Regular cardiac myocyte (primary cell): ENCODE results near the gene ATXN2. TPM values are rescaled to one million over a fixed set of nuclear protein-coding genes. Genes with fewer than 3 reads are reported as not detected.

Source experiments
- total RNA-seq: library from RNA; depleted of rRNA; stranded (reverse); fragments of >200 nt; gene quantifications from 2 replicates; pipeline ENCODE4 v1.2.3, GENCODE V29; 2014

The ATXN2 gene, protein sequence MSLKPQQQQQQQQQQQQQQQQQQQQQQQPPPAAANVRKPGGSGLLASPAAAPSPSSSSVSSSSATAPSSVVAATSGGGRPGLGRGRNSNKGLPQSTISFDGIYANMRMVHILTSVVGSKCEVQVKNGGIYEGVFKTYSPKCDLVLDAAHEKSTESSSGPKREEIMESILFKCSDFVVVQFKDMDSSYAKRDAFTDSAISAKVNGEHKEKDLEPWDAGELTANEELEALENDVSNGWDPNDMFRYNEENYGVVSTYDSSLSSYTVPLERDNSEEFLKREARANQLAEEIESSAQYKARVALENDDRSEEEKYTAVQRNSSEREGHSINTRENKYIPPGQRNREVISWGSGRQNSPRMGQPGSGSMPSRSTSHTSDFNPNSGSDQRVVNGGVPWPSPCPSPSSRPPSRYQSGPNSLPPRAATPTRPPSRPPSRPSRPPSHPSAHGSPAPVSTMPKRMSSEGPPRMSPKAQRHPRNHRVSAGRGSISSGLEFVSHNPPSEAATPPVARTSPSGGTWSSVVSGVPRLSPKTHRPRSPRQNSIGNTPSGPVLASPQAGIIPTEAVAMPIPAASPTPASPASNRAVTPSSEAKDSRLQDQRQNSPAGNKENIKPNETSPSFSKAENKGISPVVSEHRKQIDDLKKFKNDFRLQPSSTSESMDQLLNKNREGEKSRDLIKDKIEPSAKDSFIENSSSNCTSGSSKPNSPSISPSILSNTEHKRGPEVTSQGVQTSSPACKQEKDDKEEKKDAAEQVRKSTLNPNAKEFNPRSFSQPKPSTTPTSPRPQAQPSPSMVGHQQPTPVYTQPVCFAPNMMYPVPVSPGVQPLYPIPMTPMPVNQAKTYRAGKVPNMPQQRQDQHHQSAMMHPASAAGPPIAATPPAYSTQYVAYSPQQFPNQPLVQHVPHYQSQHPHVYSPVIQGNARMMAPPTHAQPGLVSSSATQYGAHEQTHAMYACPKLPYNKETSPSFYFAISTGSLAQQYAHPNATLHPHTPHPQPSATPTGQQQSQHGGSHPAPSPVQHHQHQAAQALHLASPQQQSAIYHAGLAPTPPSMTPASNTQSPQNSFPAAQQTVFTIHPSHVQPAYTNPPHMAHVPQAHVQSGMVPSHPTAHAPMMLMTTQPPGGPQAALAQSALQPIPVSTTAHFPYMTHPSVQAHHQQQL
- total RNA-seq: 20.7 and 21.4 TPM in 2 replicates

DNA sequence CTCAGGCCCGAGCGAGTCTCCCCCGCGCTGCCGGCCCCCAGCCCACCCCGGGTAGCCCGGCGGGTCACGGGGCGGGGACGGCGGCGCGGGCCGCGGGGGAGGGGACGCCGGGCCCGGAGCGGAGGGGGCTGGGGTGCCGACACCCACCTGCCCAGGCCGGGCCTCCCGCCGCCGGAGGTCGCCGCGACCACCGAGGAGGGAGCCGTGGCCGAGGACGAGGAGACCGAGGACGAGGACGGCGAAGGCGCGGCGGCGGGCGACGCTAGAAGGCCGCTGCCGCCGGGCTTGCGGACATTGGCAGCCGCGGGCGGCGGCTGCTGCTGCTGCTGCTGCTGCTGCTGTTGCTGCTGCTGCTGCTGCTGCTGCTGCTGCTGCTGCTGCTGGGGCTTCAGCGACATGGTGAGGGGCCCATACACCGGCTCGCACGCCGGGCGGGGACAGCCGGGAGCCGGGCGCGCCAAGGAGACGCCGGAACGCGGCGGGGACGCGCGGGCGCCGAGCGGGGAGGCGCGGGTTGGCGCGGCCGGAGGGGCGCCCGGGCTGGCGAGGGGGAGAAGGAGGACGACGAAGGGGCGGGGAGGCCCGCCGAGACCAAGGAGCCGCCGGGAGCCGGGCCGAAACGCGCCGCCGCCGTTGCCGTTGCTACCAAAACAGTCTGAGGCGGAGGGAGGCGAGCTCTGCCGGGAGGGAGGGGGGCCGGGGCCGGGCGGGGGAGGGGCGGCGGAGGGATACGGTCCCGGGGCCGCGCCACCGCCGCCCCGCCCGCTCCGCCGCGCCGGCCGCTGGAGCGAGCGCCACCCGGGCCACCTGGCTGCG is at the start of gene ATXN2:
TSS of gene ATXN2 (minus strand) at position 679 of the 816 bp plus-strand sequence. CDS start at position 398, 281 bp downstream.

DNA sequence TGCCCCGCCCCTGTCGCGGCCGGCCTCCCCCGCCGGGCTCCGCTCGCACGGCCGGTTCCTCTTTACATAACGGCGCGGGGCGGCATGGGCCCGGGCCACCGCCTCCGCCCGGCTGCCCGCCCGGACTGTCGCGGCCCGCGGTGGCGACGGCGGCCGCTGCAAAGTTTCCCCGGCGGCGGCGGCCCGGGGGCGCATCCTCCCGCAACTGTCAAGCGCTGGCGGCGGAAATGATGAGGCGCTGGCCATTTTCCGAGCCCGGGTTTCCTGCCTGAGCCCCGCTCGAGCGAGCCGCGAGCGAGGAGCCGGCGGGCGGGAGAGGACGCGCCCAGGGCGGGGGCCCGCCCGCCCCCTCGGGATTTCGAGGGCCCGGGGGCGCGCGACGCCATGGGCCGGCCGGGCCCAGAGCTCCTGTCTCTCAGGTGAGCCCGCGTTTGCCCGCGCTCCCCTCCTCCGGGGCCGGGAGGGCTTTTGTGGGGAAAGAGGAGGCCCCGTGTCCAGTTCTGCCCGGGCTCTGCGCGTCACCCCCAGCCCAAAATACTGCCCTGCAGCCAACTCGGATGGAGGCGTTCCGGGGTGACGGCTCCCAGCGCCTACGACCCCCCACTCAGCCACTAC is 193.1 kb downstream of the ATXN2 start, which contains the start of gene SH2B3:
TSS of gene SH2B3 (plus strand) at position 65 of the 615 bp plus-strand sequence. CDS start 12,223 bp downstream, outside the sequence.

Other genes starting within 250 kb of the ATXN2 start
- gene PHETA1, start 230.2 kb downstream of the ATXN2 start, total RNA-seq: 7.6 and 7.7 TPM in 2 replicates
- 34.7 and 112 TPM in 2 replicates for gene SH2B3, start 193.4 kb downstream of the ATXN2 start, total RNA-seq
- 15.1 and 20.9 TPM in 2 replicates for gene BRAP, start 86.6 kb upstream of the ATXN2 start, total RNA-seq
- 7.9 and 14.4 TPM in 2 replicates for gene ACAD10, start 86.7 kb upstream of the ATXN2 start, total RNA-seq
- gene ALDH2, start 167.6 kb upstream of the ATXN2 start, total RNA-seq: 13.0 and 23.7 TPM in 2 replicates
- gene MAPKAPK5, start 242.9 kb upstream of the ATXN2 start, total RNA-seq: 31.4 and 32.1 TPM in 2 replicates